A673 (cell line): ENCODE data around the gene PDGFRB.

Experiments used
- CTCF ChIP-seq: fragments of 300-800, 200-600 bp; sonication (generic); conservative IDR thresholded peaks from 2 replicates; pipeline ENCODE4 v1.5.1; 2017; ENCODE audit warnings: low read depth, mild to moderate bottlenecking, antibody characterized with exemption, low read length, moderate library complexity, mixed read lengths
- EZH2 ChIP-seq: fragments of 200-600 bp; sonication (generic); IDR thresholded peaks from 2 replicates; pipeline ENCODE4 v1.6.1; 2017; ENCODE audit warnings: borderline replicate concordance, low read depth, mild to moderate bottlenecking, mixed read lengths, antibody characterized with exemption, low read length; ENCODE audit not compliant: poor library complexity, severe bottlenecking

GRCh38 chr5:150133581-150134197 is 22.0 kb downstream of the PDGFRB start:
- TF ChIP-seq CTCF: no peak
- no peak for TF ChIP-seq EZH2
